Parathyroid adenoma (tissue), 2 donors: ENCODE results near the gene ACP5.

Source experiments
- H2AFZ ChIP-seq: fragments of 300-600 bp; sonication (generic); one replicate; pipeline ENCODE4 v1.7.0; 2017; ENCODE audit warnings: antibody characterized with exemption, mild to moderate bottlenecking
- H3K27ac ChIP-seq: fragments of 300-600 bp; sonication (generic); one replicate; pipeline ENCODE4 v1.7.0; 2017
- H3K27me3 ChIP-seq: fragments of 300-600 bp; sonication (generic); one replicate; pipeline ENCODE4 v1.7.0; 2017; ENCODE audit warnings: low read length; ENCODE audit not compliant: control insufficient read depth, insufficient read depth
- H3K36me3 ChIP-seq: fragments of 300-600 bp; sonication (generic); one replicate; pipeline ENCODE4 v1.7.0; 2017; ENCODE audit warnings: low read length; ENCODE audit not compliant: control insufficient read depth, insufficient read depth
- H3K4me1 ChIP-seq: fragments of 300-600 bp; sonication (generic); one replicate; pipeline ENCODE4 v1.7.0; 2017; ENCODE audit warnings: control low read depth
- H3K4me2 ChIP-seq: fragments of 300-600 bp; sonication (generic); one replicate; pipeline ENCODE4 v1.7.0; 2017; ENCODE audit warnings: low read length
- H3K4me3 ChIP-seq: fragments of 300-600 bp; sonication (generic); one replicate; pipeline ENCODE4 v1.7.0; 2017; ENCODE audit warnings: low read depth, low read length
- H3K79me2 ChIP-seq: fragments of 300-600 bp; sonication (generic); one replicate; pipeline ENCODE4 v1.7.0; 2017; ENCODE audit warnings: control low read depth
- H3K9ac ChIP-seq: fragments of 300-600 bp; sonication (generic); one replicate; pipeline ENCODE4 v1.7.0; 2017; ENCODE audit warnings: mild to moderate bottlenecking
- H3K9me3 ChIP-seq: fragments of 300-600 bp; sonication (generic); one replicate; pipeline ENCODE4 v1.7.0; 2017; ENCODE audit warnings: low read length; ENCODE audit not compliant: control insufficient read depth
- CTCF ChIP-seq: fragments of 300-600 bp; sonication (generic); IDR thresholded peaks from one replicate; pipeline ENCODE4 v1.7.0; 2017; ENCODE audit warnings: antibody characterized with exemption, mild to moderate bottlenecking
- donor health status: primary hyperparathyroidism.

The ACP5 gene

GRCh38 chr19:11539495-11540365, 37.7 kb downstream of the ACP5 start:
- TF ChIP-seq CTCF = no peak
- no peak overlapping the region for H3K9ac ChIP-seq
- H3K36me3 ChIP-seq = no peaks in the 10 kb centered on the region
- H3K79me2 ChIP-seq = no peaks in the 10 kb centered on the region
- H3K4me2 ChIP-seq = no peak overlapping the region
- no peaks in the 10 kb centered on the region for H3K4me1 ChIP-seq
- H3K4me3 ChIP-seq = no peak overlapping the region
- H3K27me3 ChIP-seq = no peaks in the 10 kb centered on the region
- H2AFZ ChIP-seq = peak overlapping the region; percentile 75
- no peaks in the 10 kb centered on the region for H3K9me3 ChIP-seq
- H3K27ac ChIP-seq = no peak overlapping the region

GRCh38 chr19:11538232-11539036, 39.0 kb downstream of the ACP5 start, which contains the start of gene CNN1:
TSS of gene CNN1 (plus strand) at chr19:11538851. CDS start at chr19:11538928, 77 bp downstream.
- Histone ChIP-seq H3K79me2 (no peaks in the 10 kb centered on the region), H3K27me3 (no peaks in the 10 kb centered on the region), H3K4me2 (no peak within 1 kb of the TSS), H3K4me3 (no peak within 1 kb of the TSS), H2AFZ (peak within 1 kb of the TSS; percentile 75), H3K27ac (no peak within 1 kb of the TSS), H3K4me1 (no peaks in the 10 kb centered on the region), H3K9me3 (no peaks in the 10 kb centered on the region), H3K9ac (no peak within 1 kb of the TSS), H3K36me3 (no peaks in the 10 kb centered on the region)
- TF ChIP-seq CTCF = no peak

- Histone ChIP-seq H3K36me3 (no peaks in the 10 kb centered on the region), H3K9me3 (no peaks in the 10 kb centered on the region), H3K79me2 (no peaks in the 10 kb centered on the region), H3K27me3 (no peaks in the 10 kb centered on the region), H3K4me2 (peak overlapping the region; percentile 64), H2AFZ (peak overlapping the region; percentile 87), H3K4me3 (peak overlapping the region; percentile 42), H3K27ac (peak overlapping the region; percentile 72), H3K9ac (no peak overlapping the region), H3K4me1 (no peaks in the 10 kb centered on the region)
- peak; percentile 95 for TF ChIP-seq CTCF
Measured at GRCh38 chr19:11535792-11536595, 41.5 kb downstream of the ACP5 start.

- TF ChIP-seq CTCF = no peak
- Histone ChIP-seq H3K27ac (no peak overlapping the region), H3K9ac (no peak overlapping the region)
Measured at GRCh38 chr19:11534948-11535347, 42.5 kb downstream of the ACP5 start.

More at GRCh38 chr19:11534948-11535347, 42.5 kb downstream of the ACP5 start:
- H3K27me3 ChIP-seq = no peaks in the 10 kb centered on the region
- peak overlapping the region; percentile 22 for H2AFZ ChIP-seq
- no peaks in the 10 kb centered on the region for H3K36me3 ChIP-seq
- no peaks in the 10 kb centered on the region for H3K9me3 ChIP-seq
- H3K79me2 ChIP-seq = no peaks in the 10 kb centered on the region
- no peak overlapping the region for H3K4me3 ChIP-seq
- peaks cover 5% of the 10 kb centered on the region for H3K4me1 ChIP-seq
- no peak overlapping the region for H3K4me2 ChIP-seq
